GM12874 (cell line): ENCODE data around the gene MTMR4.

Source experiments
- TF ChIP-seq, protein P1 (sequence below): IDR thresholded peaks from 2 replicates; pipeline ENCODE4 v1.5.1; 2011; ENCODE audit warnings: low read depth, mild to moderate bottlenecking, control low read depth, low read length, moderate library complexity; ENCODE audit not compliant: insufficient read depth

The MTMR4 gene

DNA sequence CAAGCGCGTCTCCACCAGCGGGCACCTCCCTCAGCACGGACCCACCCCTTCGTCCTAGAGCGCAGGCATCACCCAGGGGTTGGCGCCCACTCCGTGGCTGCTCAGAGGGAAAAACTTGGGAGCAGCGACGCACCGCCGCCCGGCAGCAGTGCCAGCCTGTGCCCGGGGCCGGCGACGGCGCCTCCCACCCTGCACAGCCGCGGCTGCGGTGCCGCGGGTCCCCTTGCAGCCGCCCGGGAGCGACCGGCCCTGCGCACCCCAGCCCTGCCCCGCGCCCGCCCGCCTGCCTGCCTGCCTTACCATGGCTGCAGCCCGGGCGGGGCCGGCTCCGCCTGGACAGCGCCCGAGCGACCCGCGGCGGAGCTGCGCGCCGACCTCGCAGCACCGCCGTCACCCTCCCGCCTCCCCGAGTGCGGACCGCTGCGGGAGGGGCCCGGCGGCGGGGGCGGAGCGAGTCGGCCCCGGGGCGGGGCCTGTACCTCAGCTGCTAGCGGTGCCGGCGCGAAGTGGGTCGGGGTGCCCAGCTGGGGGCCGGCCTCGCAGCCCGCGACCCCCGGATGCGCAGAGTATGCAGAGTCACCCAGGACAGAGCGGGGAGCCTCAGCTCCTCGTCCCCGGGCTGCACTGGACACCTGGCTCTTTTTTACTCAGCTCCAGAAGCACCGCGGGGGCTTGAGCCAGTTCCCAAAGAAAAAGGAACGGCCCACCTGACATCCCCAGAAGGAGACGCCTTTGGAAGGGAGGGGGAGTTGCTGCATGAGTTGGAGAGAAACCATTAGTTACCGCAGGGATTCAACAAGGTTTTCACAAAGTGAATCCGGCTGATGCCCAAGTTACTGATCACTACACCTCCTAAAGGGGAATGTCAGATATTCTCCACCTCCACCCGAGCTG is 17.5 kb upstream of the MTMR4 start:
- TF ChIP-seq, protein P1, sequence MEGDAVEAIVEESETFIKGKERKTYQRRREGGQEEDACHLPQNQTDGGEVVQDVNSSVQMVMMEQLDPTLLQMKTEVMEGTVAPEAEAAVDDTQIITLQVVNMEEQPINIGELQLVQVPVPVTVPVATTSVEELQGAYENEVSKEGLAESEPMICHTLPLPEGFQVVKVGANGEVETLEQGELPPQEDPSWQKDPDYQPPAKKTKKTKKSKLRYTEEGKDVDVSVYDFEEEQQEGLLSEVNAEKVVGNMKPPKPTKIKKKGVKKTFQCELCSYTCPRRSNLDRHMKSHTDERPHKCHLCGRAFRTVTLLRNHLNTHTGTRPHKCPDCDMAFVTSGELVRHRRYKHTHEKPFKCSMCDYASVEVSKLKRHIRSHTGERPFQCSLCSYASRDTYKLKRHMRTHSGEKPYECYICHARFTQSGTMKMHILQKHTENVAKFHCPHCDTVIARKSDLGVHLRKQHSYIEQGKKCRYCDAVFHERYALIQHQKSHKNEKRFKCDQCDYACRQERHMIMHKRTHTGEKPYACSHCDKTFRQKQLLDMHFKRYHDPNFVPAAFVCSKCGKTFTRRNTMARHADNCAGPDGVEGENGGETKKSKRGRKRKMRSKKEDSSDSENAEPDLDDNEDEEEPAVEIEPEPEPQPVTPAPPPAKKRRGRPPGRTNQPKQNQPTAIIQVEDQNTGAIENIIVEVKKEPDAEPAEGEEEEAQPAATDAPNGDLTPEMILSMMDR = no peak

DNA sequence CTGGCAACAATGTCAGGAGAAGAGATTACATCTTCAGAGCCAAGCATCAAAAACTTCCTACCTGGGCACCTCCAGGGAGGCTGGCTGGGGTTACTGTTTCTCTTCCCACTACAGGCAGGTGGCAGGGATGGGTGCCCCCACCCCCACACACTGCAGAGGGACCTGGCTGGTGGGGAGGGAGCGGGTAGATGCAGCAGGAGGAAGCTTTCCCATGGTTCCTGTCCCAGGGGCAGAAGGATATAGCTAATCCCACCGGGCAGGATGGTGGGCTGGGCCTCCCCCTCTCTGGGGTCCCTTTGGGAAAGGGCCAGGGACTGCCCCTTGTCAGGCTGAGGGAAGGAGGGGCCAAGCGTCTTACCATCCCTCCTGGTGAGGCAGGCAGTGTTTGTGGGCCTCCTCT is 16.7 kb upstream of the MTMR4 start:
- TF ChIP-seq, protein P1 = no peak

DNA sequence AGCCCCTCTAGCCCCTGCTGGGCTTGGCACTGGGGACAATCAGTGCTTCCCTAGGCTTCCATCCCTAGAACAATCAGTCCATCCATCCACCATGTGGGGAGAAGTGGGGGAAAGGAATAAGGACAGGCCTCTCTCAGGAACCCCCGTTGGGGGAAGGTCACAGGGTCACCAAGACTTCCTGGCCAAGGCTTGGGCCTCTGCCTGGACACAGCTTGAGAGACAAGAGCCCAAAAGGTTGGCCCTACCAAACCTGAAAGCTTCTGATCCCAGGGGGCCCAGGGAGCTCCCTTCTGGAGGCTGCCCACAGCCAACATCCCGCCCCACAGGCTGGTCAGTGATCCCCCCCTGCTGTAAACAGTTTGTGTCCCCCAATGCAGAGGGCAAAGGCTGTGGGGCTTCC is 16.2 kb upstream of the MTMR4 start:
- TF ChIP-seq, protein P1 = no peak

DNA sequence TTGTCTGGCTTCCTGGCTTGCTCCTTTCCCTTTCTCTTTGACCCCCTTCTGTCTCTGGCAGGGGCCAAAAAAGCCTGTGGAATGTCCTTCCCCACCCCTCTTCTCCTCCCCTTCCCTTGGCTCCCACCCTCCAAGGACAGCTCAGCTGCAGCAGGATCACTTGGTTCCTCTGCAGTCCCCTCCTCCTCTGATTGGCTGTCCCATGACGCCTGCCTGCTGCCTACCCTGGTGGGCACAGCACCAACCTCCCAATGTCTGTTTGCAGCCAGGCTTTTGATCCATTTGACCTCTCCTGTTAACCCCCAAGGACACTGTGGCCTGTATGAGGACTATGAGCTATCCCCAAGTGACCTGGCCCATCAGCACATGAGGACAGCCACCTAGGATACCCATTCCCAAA is 14.8 kb upstream of the MTMR4 start:
- TF ChIP-seq, protein P1 = no peak

DNA sequence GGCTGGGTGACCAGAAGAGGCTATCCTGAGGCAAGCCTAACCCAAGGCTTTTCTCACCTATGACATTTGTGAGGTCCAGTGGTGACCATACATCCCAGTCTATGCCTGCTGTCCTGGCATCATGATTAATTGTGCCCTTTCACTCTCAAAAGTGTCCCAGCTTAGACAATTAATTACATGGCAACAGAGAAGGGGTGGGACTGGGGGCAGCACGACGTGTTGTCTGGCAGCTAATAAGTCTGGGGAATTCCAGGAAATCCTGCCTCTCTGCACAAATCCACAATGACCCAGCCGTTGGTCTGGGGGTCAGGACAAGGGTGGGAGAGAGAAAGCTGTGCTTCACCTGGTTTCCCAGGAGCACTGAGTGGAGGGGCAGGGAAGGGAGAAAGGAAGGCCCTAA is 14.0 kb upstream of the MTMR4 start:
- TF ChIP-seq, protein P1 = no peak

DNA sequence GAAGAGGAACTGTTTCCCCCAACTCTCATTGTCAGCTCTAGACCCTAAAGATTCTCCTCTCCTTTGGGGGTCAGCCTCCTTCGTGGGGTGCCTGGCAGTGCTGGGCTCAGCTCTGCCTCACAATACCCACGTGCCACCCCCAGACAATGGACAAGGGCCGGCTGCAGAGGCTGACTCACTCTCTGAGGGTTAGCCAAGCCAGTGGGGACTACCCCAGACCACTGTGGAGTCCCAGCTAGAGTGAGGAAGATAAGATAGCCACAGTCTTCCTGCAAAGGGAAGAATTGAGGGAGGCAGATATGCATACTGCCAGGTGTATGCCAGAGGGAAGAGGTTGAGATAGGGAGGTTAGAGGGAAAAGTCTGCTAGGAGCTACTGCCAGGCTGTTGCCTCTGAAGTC is 13.5 kb upstream of the MTMR4 start:
- TF ChIP-seq, protein P1 = no peak

DNA sequence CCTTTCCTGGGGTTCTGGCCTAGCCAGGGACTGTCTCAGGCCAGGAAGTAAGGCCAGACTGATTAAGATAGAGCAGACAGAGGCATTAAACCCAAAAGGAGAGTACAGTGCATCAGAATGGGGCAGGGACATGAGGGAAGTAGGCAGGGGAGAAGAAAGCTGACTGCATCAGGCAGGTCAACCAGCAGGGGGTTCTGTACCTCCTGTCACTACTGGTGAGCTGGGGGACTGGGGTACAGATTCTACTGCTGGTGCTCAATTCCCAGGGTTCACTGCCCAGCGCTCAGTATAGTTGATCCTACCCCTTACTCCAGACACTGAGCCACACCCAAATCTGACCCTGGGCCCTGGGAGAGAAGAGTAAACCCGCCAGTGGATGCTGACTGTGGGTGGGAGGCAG is 12.9 kb upstream of the MTMR4 start:
- TF ChIP-seq, protein P1 = peak; percentile 46
